Coronary artery (tissue), 2 donors: Measurements from ENCODE around the gene LBHD1.
"Not testable (repeated sequence)": the region's sequence is repeated elsewhere in the genome, so short reads cannot be mapped to it uniquely, and the experiment has no call there.

Experiments used
- DNase-seq: peaks from one replicate; pipeline ENCODE4 v3.0.0-alpha.2; 2017; ENCODE audit warnings: low spot score
- H3K27ac ChIP-seq, 2 donors: fragments of 200-600 bp; sonication (generic); one replicate each; pipeline ENCODE4 v1.5.1; 2016 to 2019
- H3K4me3 ChIP-seq: fragments of 200-600 bp; sonication (generic); 2 replicates; pipeline ENCODE4 v1.5.1; 2016; ENCODE audit warnings: mild to moderate bottlenecking, moderate library complexity
- TF ChIP-seq, protein P1 (sequence below): fragments of 200-600 bp; sonication (generic); IDR thresholded peaks from one replicate; pipeline ENCODE4 v1.5.1; 2019; ENCODE audit warnings: antibody characterized with exemption

LBHD1 gene

DNA sequence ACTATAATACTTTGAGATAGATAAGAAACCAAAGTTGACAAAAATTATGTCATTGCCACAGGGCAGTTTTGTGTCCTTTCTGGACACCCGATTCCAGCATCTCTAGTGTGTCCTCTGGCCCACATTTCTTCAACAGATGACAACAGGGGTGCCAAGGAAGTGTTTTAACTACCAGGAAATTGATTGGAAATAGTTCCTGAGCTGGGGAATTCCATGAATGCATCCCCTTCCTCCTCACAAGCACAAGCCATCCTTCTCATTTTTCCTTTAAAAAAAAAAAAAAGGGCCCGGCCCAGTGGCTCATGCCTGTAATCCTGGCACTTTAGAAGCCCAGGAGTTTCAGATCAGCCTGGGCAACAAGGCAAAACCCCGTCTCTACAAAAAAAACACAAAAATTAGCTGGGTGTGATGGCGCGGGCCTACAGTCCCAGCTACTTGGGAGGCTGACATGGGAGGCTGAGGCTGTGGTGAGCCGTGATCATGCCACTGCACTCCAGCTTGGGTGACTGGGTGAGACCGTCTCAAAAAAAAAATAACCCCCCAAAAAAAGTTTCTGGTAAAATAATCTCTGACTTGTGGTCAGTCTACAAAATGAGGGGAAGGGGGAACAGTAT is 49.5 kb downstream of the LBHD1 start:
- DNase-seq: no peak
- Histone ChIP-seq H3K4me3 (peak overlapping the region; percentile 78), H3K27ac (peak overlapping the region; percentile 55 to 90)
- TF ChIP-seq, protein P1, sequence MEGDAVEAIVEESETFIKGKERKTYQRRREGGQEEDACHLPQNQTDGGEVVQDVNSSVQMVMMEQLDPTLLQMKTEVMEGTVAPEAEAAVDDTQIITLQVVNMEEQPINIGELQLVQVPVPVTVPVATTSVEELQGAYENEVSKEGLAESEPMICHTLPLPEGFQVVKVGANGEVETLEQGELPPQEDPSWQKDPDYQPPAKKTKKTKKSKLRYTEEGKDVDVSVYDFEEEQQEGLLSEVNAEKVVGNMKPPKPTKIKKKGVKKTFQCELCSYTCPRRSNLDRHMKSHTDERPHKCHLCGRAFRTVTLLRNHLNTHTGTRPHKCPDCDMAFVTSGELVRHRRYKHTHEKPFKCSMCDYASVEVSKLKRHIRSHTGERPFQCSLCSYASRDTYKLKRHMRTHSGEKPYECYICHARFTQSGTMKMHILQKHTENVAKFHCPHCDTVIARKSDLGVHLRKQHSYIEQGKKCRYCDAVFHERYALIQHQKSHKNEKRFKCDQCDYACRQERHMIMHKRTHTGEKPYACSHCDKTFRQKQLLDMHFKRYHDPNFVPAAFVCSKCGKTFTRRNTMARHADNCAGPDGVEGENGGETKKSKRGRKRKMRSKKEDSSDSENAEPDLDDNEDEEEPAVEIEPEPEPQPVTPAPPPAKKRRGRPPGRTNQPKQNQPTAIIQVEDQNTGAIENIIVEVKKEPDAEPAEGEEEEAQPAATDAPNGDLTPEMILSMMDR: no peak

DNA sequence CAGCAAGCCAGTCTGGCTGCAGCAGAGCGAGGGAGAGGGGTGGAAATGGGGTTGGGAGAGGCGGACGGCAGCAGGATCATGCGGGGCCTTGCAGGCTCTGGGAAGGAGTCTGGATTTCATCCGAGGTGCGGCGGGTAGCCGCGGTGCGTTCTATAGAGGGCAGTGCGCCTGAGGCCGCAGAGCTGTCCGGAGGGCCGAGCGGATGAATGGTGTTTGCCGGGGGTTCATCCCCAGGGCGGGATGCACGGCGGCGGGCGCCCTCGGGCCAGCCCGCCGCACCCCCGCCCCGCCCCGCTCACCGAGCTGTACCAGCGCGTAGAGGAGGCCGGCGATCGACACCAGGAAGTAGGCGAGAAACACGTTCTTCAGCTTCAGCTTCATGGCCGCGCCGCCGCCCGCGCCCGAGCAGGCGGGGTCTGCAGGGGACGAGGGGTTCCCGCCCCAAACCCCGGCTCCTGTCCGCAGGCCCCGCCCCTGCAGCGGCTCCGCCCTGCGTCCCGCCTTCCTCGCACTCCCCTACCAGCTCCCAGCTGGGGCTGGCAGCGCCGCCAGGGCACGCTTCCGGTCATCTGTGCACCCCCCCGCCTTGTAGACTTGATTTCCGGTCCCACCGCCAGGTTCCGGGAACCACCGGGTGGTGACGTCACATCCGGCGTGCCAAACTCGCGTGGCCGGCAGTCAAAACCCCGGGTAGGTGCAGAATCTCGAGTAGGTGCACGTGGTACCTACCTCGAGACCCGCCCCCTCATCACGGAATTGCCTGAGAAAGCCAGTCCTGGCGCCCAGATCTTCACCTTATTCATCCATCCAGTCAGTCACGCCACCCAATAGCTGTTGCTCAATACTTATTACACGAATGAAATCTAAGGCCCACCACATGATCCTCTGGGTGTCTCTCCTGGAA is 50.2 kb downstream of the LBHD1 start, which contains the start of gene B3GAT3:
Gene B3GAT3 (minus strand): TSS at position 420 of the 904 bp plus-strand sequence. CDS start 39 bp downstream, at position 381.
- TF ChIP-seq, protein P1: no peak
- DNase-seq: peak; percentile 100
- Histone ChIP-seq H3K4me3 (peak within 1 kb of the TSS; percentile 78), H3K27ac (peak within 1 kb of the TSS; percentile 55 to 90)

DNA sequence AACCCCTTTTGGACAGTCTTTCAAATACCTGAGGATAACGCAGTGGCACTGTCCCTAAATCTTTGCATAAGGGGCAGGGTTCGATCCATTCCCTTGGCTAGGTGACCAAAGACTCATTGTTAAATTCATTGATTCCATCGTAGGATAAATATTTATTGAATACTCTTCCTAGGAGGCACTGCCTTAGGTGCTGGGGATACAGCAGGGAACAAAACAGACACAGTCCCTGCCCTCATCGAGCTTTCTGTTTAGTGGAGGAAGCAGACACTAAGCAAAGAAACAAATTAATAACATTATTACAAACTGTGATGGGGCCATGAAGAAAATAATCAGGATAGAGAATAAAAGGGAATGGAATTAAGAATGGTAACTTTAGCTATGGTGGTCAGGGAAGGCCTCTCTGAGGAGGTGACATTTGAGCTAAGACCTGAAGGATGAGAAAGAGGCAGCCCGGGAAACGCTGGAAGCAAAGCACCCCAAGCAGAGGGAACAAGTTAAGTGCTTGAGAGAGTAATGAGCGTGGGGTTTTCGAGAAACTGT is 51.0 kb downstream of the LBHD1 start:
- Histone ChIP-seq H3K27ac (peak overlapping the region; percentile 55 to 90), H3K4me3 (peak overlapping the region; percentile 78)
- DNase-seq: no peak
- TF ChIP-seq, protein P1: no peak

DNA sequence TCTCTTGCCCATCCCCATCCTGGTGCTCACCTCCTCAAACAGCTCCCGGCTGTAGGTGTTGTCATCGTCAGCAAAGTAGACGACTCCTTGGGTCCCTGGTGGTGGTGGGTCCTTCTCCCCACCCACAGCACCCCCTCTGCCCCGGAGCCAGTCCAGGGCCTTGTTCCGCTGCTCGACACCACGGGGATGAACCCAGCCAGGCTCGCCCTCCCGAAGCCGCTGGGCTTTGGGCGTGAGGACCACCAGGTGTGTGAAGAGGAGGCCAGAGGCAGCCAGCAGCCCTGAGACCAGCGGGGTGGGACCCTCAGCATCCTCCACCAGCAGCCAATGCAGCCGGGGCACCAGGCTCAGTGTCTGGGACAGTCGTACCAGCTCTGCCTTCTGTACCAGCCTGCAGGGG is 55.1 kb downstream of the LBHD1 start:
- not testable (repeated sequence) for H3K27ac ChIP-seq, H3K4me3 ChIP-seq, DNase-seq

DNA sequence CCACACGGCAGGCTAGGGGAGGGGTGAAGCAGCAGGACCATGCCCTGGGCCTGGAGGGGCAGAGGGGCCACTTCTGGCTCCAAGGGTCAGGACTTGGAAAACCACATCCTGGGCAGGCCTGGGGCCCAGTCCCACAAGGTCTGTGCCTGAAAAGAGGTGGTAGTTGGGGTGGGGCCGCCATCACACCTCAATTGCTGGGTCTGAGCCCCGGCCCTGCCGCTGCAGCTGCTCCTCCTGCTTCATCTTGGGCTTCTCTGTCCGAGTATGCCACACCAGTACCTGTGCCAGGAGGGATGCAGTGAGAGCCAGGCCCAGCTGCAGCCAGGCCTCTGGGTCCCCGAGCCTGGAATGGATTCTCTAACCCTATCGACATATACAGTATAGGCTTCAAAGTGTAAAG is 56.5 kb downstream of the LBHD1 start:
- TF ChIP-seq, protein P1: no peak
- DNase-seq: no peak
- H3K4me3 ChIP-seq: no peak overlapping the region
- H3K27ac ChIP-seq: no peak overlapping the region

DNA sequence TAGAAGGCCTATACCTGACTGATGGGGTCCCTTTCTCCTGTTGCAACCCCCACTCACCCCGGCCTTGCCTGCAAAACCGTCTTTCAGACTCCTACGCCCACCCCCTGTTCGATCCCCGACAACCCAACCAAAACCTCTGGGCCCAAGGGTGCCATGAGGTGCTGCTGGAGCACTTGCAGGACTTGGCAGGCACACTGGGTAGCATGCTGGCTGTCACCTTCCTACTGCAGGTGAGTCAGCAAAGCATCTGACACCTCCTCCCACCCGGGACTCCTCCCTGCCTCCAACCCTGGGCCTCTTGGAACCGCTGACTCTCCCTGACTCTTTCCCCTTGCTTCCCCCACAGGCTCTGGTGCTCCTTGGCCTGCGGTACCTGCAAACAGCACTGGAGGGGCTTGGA is 57.8 kb downstream of the LBHD1 start:
- peak overlapping the region in 1 of 2 donors; percentile 98 for H3K27ac ChIP-seq
- TF ChIP-seq, protein P1: no peak
- no peak overlapping the region for H3K4me3 ChIP-seq
- DNase-seq: no peak

DNA sequence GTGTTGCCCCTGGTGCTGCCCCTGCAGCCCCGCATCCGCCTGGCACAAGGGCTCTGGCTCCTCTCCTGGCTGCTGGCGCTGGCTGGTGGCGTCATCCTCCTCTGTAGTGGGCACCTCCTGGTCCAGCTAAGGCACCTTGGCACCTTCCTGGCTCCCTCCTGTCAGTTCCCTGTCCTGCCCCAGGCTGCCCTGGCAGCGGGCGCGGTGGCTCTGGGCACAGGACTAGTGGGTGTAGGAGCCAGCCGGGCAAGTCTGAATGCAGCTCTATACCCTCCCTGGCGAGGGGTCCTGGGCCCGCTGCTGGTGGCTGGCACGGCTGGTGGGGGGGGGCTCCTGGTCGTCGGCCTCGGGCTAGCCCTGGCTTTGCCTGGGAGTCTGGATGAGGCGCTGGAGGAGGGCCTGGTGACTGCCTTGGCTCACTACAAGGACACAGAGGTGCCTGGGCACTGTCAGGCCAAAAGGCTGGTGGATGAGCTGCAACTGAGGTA is 58.7 kb downstream of the LBHD1 start:
- H3K4me3 ChIP-seq: peak overlapping the region; percentile 97
- peak; percentile 86 for DNase-seq
- H3K27ac ChIP-seq: peak overlapping the region; percentile 93 to 98
- TF ChIP-seq, protein P1: no peak
